Fibroblast of the conjunctiva (primary cell): ENCODE data around the gene MAPK8.
"Not testable (repeated sequence)": the region's sequence is repeated elsewhere in the genome, so short reads cannot be mapped to it uniquely, and the experiment has no call there.

Source experiments
- DNase-seq: peaks from one replicate; pipeline ENCODE4 v3.0.0-alpha.2; 2010; ENCODE audit warnings: low read depth

The MAPK8 gene

DNA sequence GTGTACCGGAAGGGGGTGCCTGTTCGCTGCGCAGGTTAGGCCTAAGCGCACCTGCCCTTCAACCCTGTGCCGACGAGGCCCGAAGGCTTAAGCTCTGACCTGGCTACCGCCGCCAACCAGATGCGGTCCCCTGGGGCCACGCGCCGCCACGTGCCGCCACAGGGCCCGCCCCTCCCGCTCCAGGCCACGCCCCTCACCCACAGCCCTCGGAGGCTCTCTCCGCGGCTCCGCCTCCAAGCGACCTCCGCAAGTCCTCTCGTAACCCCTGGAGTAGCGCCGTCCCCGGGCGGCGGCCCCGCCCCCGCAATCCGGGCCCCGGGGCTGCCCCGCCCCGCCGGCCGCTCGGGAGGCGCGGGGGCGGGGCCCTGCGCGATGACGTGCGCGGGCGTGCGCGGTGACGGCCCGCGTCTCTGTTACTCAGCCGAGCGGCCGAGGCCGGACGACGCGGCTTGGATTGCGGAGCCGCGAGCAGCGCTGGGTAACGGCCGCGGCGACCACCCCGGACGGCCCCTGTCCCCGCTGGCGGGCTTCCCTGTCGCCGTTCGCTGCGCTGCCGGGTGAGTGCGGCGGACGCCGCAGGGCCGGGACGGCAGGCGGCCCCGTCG lies at the start of gene MAPK8:
Gene MAPK8, plus strand, starts transcription at position 413 of the 605 bp plus-strand sequence. CDS start 94,984 bp downstream, outside the sequence.
- DNase-seq = peak; percentile 75

DNA sequence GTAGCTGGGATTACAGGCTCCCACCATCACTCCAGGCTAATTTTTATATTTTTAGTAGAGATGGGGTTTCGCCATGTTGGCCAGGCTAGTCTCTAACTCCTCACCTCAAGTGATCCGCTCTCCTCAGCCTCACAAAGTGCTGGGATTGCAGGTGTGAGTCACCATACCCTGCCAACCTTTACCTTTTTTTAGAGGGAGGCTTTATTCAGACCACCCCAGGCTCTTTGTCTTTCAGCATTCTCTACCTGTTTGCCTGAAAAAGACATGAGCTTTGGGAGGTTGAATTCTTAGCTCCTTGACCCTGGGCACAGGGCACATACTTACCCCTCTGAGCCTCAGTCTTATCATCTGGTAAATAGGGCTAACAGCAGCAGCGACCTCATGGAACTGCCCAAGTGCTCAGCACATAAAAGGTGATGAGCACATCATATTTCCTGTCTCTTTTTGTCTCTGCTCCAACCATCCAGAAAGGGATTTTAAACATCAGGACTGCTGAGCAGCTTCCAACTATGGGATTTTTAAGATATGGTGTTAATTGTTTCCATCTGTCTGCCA lies 49.0 kb upstream of the MAPK8 start:
- DNase-seq = no peak

DNA sequence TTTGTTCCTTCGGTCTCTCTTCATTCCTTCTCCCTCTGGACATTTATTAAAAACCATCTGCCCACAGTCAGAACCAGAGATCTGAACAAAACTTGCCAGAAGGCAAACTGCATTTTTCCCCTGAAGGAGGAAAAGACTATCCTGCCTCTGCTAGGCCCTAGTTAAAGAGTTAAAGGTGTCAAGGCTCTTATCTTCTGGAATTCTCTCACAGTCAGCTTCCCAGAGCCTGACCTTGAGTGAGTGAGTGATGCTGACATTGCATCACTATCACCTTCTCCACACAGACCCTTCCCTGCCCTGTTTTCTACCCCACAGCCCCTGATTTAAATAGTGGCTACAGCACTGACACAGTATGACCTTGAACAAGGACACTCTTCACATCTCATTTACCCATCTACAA lies 48.4 kb upstream of the MAPK8 start:
- no peak for DNase-seq

DNA sequence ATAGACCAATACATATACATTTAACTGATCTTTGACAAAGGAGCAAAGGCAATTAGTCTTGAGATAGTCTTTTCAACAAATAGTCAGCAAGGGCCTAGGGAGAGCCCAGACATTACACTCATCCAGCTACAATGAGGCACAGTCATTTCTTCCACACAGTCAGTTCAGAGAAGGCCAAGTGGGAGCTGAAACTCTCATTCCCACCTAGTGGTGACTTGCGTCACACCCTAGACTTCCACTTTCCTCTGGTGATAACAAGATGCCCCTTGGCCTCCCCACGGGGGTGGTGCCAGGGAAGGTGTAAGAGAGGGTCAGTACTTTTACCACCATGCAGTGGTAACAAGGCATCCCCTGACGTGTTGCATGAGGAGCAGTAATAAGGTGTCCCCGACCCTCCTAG lies 39.9 kb upstream of the MAPK8 start:
- no peak for DNase-seq

DNA sequence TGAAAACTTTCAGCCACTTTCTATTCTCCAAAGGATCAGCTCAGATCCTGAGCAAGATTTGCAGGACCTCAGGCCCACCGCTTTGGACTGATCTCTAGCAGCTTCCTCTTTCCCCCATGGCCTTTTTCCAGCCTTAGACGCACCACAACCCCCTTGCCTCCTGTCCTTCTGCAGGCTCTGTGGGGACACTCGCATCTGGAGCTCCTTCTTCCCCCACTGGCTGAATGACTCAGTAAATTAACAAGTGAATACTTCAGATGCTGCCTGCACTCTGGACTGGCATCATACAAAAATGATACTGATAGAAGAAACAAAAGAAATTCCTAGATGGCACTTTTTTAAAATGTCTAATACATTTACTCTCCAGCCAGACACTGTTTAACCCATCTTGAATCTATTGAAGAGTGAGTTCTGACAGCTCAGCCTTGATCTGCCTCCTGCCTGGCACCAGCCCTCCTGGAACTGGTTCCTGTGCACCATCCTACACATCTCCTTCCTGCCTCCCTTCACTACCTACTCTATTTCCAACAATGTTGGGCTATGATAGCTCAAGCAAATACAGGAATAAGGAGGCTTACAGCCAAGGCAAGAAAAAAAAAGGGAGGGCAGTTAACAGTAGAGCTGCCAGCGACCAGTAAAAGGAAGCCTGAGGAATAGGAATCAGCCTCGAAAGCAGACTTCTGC lies 35.3 kb upstream of the MAPK8 start:
- DNase-seq = no peak

DNA sequence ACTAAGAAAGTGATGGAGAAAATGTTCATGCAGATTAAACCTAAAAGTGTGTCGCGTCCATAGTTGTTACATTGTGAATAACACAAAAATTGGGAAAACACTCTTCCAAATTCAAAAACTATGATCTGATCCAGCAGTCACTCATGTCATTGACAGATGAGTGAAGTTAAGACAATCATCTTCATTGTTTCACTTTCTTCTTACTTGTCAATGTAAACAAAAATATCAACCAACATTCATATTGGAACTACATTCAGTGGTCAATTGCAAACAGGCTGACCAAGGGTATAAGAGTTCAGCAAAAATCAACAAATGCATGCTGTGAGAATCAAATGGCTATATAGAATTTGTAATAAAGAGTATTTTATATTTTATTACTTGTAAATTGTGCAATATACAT lies 33.8 kb upstream of the MAPK8 start:
- no peak for DNase-seq

DNA sequence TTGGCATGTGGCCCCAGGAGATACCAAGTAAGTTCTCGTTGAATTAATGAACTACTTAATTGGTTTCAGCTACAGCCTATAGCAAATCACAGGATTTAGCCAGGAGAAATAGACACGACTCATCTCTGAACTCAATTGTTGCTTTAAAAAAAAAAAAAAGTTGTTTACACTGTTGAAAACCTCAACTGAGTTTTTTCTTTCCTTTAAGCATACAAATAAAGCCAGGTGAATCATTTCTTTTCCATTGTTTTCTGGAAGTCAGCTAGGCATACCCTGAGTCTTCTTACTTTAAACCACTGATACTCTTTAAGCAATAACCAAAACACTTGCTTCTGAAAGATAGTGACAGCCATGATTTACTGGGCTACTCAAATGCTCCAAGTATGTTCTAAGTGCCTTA lies 32.7 kb upstream of the MAPK8 start:
- no peak for DNase-seq

DNA sequence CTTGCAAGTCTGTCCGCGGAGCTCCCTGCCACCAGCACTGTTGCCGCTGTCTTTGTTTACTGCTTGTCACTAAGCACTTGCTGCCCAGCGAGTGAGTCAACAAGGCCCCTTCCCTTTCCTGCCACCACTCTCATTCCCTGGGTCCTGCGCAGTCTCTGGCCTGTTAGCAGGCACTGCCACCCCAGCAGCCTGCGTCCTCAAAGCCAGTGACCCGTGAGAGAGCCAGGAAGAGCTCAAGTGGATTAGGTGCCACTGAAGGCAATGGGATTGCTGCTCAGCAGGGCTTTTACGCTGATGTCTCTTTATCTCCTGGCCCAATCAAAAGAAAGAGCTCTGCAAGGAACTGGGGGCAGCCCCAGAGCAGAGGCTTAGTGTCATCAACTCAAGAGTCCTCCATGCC lies 31.8 kb upstream of the MAPK8 start, which contains the start of gene FRMPD2:
Gene FRMPD2, minus strand, starts transcription at position 61 of the 400 bp plus-strand sequence. CDS start 129 bp downstream, outside the sequence.
- DNase-seq = no peak

DNA sequence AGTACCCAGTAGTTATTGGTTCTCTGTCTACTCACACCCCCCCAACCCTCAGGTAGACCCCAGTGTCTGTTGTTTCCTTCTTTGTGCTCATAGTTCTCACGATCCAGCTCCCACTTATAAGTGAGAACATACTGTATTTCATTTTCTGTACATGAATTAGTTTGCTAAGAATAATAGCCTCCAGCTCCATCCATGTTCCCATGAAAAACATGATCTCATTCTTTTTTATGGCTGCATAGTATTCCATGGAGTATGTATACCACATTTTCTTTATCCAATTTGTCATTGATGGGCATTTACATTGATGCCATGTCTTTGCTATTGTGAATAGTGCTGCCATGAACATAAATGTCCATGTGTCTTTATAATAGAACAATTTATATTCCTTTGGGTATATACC lies 29.4 kb upstream of the MAPK8 start:
- no peak for DNase-seq

DNA sequence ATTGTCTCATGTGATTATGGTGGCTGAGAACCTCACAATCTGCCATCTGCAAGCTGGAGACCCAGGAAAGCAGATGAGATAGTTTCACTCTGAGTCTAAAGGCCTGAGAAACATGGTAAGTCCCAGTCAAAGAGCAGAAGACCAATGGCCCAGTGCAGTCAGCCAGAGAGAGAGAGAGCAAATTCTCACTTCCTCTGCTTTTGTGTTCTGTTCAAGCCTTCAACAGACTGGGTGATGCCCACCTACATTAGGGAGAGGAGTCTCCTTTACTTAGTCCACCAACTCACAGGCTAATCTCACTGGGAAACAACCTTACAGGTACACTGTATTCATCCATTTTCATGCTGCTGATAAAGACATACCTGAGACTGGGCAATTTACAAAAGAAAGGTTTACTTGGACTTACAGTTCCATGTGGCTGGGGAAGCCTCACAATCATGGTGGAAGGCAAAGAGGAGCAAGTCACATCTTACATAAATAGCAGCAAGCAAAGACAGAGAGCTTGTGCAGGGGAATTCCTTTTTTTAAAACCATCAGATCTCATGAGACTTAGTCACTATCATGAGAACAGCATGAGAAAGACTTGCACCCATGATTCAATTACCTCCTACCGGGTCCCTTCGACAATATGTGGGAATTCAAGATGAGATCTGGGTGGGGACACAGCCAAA lies 27.3 kb upstream of the MAPK8 start:
- DNase-seq = no peak

DNA sequence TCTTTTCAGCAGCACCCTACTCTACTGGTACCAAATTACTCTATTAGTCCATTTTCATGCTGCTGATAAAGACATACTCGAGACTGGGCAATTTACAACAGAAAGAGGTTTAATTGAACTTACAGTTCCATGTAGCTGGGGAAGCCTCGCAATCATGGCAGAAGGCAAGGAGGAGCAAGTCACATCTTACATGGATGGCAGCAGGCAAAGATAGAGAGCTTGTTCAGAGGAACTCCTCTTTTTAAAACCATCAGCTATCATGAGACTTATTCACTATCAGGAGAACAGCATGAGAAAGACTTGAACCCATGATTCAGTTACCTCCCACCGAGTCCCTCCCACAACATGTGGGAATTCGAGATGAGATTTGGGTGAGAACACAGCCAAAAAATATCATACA lies 24.8 kb upstream of the MAPK8 start:
- DNase-seq = not testable (repeated sequence)

DNA sequence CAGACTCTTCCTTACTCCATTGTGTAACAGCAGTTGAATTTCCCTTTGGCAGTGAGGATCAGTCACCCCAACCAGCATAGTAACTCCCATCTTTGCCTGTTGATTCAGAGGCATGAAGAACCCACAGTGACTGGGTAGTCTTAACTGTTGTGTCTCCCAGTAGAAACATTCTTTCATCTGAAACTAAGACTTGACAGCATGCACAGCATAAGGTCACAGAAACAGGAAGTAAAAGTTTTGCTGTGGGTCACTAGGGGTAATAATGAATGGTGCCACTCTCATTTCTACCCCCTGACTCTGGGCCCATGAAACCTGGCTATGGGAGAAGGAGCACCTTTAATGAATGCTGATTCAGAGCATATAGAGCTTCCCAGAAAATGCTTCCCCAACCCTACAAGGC lies 23.6 kb upstream of the MAPK8 start:
- DNase-seq = no peak

DNA sequence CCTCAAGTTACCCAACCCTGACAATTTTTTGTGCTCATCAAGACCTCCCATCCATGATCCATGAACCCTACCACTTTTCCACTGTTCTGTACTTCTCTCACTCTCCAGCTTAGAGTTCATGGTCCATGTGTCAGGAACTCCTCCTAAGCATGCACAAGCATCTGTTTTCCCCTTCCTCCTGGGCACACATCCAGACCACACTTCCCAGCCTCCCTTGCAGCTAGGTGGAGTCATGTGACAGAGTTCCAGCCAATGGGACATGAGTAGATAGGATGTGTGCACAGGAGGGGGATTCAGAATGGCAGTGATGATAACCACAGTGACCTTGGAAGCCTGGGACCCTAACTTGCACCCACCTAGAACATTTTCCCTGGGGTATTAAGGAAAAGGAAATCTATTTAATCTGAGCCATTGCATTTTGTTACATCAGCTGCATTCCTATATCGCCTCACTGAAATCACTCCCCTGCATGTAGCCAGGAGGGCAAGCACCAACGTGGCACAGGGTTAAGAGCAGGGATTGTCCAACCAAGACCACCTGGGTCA lies 22.4 kb upstream of the MAPK8 start:
- no peak for DNase-seq

DNA sequence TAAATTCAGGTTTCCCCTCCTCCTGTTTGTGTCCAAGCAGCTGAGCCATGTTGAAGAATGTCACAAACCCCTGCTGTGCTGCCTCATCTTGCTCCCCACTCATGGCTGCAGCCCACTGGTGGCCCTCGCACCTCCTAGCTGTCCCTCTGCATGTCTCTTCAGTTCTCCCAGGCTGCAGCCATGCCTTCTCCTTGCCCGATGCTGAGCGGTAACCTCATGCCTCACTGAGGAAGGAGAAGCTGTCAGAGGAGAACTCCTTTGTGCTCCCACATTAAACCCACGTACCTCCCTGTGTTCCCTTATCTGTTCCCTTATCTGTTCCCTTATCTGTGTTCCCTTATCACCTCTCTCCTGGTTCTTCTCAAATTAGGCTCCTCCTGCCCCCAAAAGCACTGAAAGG lies 21.7 kb upstream of the MAPK8 start:
- DNase-seq = no peak

DNA sequence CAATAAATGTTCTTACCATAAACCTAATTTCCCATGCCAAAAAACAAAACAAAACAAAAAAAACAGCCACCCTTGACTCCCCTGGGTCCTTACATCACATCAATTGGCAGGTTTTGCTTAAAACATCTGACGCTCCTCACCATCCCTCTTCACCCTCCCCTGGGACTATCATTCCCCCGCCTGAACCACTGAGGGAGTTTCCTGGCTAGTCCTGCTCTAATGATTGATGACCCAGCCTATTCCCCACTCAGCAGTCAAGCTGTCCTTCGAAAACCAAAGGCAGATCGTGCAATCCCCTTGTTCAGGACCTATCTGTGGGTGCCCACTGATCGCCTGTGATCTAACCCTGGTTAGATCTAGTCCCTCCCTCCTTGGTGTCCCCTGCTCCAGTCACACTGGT lies 20.8 kb upstream of the MAPK8 start:
- no peak for DNase-seq

DNA sequence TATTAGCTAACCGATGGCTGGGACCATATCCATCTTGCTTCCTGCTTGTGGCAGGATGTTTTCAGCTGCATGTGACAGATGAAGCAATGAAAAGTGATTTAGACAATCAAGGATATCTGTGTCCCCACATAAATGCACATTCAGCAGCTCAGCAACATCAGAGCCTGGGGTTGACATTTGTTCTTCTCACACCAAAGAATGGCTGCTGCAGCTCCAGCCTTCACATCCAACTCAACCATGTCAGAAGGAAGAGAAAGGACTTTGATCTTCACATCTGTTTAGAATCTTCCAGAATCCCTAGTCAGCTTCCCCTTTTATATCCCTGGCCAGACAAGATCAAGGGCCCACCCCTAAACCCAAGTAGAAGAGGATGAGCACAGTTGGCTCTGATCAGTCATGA lies 20.1 kb upstream of the MAPK8 start:
- DNase-seq = no peak

DNA sequence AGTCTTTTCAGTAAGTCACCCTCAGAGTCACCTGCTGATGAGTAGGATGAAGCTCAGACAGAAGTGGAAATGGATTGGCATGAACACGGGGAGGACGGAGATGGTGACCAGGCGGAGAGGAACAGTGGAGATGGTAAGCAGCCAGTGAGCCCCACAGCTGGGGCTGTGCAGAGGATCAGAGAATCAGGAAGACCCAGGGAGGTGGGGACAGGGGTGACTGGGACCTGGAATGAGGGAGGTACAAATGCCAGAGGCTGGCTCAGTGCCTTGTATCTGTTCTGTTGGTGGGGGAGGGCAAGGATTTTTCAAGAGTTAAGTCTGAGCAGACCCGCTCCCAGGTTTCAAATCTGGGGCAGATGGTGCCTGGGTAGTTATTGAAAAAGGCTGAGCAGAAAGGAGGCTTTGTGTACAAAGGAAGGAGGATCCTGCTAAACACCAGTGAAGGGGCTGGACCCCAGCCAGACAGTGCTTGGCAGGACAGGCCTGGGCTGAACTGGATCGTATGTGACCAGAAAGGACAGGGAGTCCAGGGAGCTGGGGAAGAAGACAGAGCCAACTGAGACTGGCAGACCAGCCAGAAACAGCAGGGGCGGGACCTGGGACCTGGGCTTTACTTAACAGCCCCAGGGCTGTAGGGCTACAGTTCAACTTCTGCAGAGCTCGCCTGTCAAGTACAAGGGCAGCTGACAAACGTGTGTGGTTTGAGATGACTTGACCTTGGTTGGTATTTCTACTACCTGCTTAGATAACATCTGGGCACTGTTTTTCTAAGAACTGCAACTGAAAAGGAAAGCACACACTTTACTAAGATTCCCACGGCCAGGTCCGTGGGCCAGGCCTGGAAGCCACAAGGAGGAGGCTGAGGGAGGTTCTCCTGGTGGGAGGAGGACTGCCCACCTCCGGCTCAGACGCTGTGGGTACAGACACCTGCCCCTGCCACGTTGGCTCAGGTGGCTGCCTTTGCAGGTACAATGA lies 18.8 kb upstream of the MAPK8 start:
- DNase-seq = no peak

DNA sequence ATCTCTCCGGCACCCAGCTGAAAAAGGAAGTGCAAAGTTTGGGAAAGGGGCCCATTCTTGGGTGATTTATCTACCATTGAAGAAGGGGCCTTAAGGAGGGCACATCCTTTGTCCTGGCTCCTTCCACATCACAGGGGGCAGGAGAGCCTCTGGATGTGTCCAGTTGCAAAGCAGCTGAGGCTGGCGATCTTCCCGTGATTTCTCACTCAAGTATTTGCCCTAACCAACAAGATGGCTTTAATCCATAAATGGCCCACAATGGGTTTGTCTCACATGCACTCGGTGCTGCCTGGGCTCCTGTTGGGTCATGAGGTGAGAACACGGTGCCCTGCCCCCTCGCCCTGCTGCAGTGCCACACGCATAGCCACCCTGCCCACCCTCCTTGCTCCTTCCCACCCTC lies 17.8 kb upstream of the MAPK8 start:
- DNase-seq = no peak

DNA sequence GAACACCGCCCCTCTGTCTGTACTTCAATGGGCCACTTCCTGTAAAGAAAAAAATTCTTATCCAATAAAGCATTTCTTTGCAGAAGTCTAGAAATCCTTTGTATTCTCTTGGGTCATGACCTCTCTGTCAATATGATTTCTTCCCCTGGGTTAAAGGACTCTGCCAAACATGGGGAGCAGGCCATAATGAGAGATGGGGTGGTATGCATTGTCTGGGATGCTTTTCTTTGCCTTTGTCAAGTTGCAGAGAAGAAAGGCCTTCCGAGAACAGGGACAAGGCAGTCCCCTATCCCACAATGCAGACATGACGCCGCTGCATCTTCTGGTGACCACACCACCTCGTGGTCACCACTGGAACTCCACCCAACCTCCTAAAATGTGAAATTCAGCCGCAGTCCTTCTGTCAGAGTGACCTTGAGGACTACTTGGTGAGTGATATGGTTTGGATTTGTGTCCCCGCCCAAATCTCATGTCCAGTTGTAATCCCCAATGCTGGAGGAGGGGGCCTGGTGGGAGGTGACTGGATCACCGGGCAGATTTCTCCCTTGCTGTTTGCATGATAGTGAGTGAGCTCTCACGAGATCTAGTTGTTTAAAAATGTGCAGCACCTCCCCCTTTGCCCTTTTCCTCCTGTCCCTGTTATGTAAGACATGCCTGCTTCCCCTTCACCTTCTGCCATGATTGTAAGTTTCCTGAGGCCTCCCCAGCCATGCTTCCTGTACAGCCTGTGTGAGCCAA lies 16.8 kb upstream of the MAPK8 start:
- peak; percentile 14 for DNase-seq

DNA sequence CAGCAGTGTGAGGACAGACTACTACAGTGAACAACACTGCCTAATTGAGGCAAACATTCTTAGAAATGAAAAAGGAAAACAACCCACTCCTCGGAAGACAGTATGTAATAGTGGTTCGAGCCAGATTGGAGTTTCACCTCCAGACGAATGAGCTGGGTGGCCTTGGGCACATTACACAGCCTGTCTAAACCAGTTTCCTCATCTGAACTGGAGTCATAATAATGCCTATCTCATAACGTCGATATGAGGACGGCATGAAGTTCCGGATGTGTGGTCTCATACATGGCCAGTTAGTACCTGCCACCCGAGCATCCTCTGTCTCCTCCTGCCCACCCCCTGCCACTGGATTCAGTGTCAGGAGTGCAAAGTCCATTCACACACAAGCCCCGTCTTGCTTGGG lies 16.2 kb upstream of the MAPK8 start:
- no peak for DNase-seq

DNA sequence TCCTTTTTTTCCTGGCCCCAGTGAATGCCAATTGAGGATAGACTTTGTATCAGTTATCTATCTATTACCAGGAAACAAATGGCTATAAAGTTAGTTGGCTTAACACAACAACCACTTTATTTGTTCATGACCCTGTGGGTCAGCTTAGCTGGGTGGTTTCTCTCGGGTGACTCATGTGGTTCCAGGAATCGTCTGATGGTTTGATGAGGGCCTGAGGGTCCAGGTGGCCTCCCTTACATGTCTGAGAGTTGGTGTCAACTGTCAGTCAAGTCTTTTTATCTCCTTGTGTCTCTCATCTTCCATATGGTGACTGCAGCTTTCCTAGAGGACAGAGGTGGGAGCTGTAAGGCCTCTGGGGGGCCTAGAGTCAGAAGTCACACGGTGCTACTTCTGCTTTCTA lies 15.3 kb upstream of the MAPK8 start:
- DNase-seq = no peak
